Keratinocyte (primary cell): ENCODE results near the gene TMEM115. TPM values are rescaled to one million over a fixed set of nuclear protein-coding genes. Genes with fewer than 3 reads are reported as not detected.
"Not testable (repeated sequence)": the region's sequence is repeated elsewhere in the genome, so short reads cannot be mapped to it uniquely, and the experiment has no call there.

Source experiments
- DNase-seq: peaks from one replicate; pipeline ENCODE4 v3.0.0-alpha.2; 2011; ENCODE audit warnings: low read depth, missing footprints, low spot score
- FAIRE-seq: peaks from 2 replicates; lab custom pipeline; 2011; peaks lifted over from hg19 to GRCh38; lab: Jason Lieb, UNC
- H2AFZ ChIP-seq: 2 replicates; pipeline ENCODE4 v1.6.0; 2012; ENCODE audit warnings: low read length, control low read depth, inconsistent platforms; ENCODE audit not compliant: control insufficient read depth
- H3K27ac ChIP-seq: 2 replicates; pipeline ENCODE4 v1.5.1; 2011; ENCODE audit warnings: low read length; ENCODE audit not compliant: control insufficient read depth, insufficient read depth
- H3K27me3 ChIP-seq: 3 replicates; pipeline ENCODE4 v1.6.0; 2011; ENCODE audit warnings: low read length; ENCODE audit not compliant: control insufficient read depth, insufficient read depth; ENCODE audit errors: extremely low read depth
- H3K36me3 ChIP-seq, 2 experiments: 2 replicates in 1 of 2; 3 replicates in 1 of 2; pipeline ENCODE4 v1.5.1; 2011; ENCODE audit warnings: low read length in 2 of 2, mild to moderate bottlenecking in 1 of 2; ENCODE audit not compliant: control insufficient read depth in 2 of 2, insufficient read depth in 2 of 2; ENCODE audit errors: extremely low read depth in 1 of 2
- H3K4me1 ChIP-seq: 3 replicates; pipeline ENCODE4 v1.5.1; 2011; ENCODE audit warnings: low read length; ENCODE audit not compliant: control insufficient read depth, insufficient read depth; ENCODE audit errors: extremely low read depth
- H3K4me2 ChIP-seq: 3 replicates; pipeline ENCODE4 v1.6.0; 2011; ENCODE audit warnings: low read depth, low read length; ENCODE audit not compliant: control insufficient read depth, insufficient read depth; ENCODE audit errors: extremely low read depth
- H3K4me3 ChIP-seq, 3 experiments: fragments of 200-600 bp in 1 of 3; sonication (generic) in 1 of 3; 2 replicates in 2 of 3; 3 replicates in 1 of 3; pipeline ENCODE4 v1.5.1; 2011 to 2016; ENCODE audit warnings: low read length in 3 of 3, mild to moderate bottlenecking in 3 of 3, control low read depth in 2 of 3, inconsistent platforms in 1 of 3, low read depth in 1 of 3, mixed read lengths in 1 of 3, mixed run types in 1 of 3, moderate library complexity in 1 of 3; ENCODE audit not compliant: control insufficient read depth in 2 of 3, insufficient read depth in 2 of 3; ENCODE audit errors: extremely low read depth in 1 of 3
- H3K79me2 ChIP-seq: 2 replicates; pipeline ENCODE4 v1.6.0; 2012; ENCODE audit warnings: low read length; ENCODE audit not compliant: control insufficient read depth, insufficient read depth
- H3K9ac ChIP-seq: 3 replicates; pipeline ENCODE4 v1.6.0; 2011; ENCODE audit warnings: low read length; ENCODE audit not compliant: control insufficient read depth, insufficient read depth; ENCODE audit errors: extremely low read depth
- H3K9me1 ChIP-seq: 3 replicates; pipeline ENCODE4 v1.6.0; 2011; ENCODE audit warnings: low read length; ENCODE audit not compliant: control insufficient read depth, insufficient read depth; ENCODE audit errors: extremely low read depth
- H3K9me3 ChIP-seq: 2 replicates; pipeline ENCODE4 v1.5.1; 2012; ENCODE audit warnings: low read depth, low read length; ENCODE audit not compliant: control insufficient read depth
- H4K20me1 ChIP-seq: 3 replicates; pipeline ENCODE4 v1.6.0; 2011; ENCODE audit warnings: low read length; ENCODE audit not compliant: control insufficient read depth, insufficient read depth; ENCODE audit errors: extremely low read depth
- CTCF ChIP-seq, 3 experiments: IDR thresholded peaks in 1 of 3; conservative IDR thresholded peaks in 1 of 3; optimal IDR thresholded peaks in 1 of 3; 2 replicates in 2 of 3; 3 replicates in 1 of 3; pipeline versions ENCODE3 to v1.5.1; 2011; ENCODE audit warnings: low read length in 3 of 3, mild to moderate bottlenecking in 3 of 3, moderate library complexity in 2 of 3, control low read depth in 1 of 3, inconsistent platforms in 1 of 3; ENCODE audit not compliant: insufficient read depth in 2 of 3; ENCODE audit errors: extremely low read depth in 1 of 3
- EZH2 ChIP-seq: IDR thresholded peaks from one replicate; pipeline ENCODE4 v1.6.1; 2012; ENCODE audit warnings: inconsistent platforms, mild to moderate bottlenecking, low read length, moderate library complexity
- dilution Hi-C: fragments of 300-500 bp; cut with MboI; formaldehyde crosslinking; loops from one replicate; pipeline ENCODE4 v1.7.0; 2020; ENCODE audit warnings: low sequenced_read_pairs; ENCODE audit not compliant: extremely low pct_ligation_motif_present
- polyA plus RNA-seq, 5 experiments: library from polyadenylated mRNA; depleted of rRNA in 3 of 5; stranded (reverse) in 3 of 5; stranded (forward) in 1 of 5; unstranded in 1 of 5; fragments of >200 nt; gene quantifications; 1 replicate in 1 of 5; 2 replicates in 3 of 5; 3 replicates in 1 of 5; pipeline versions ENCODE4 v1.2.1 to v1.2.3, GENCODE V29; 2011 to 2012; ENCODE audit warnings: missing spikeins in 2 of 5, low read depth in 1 of 5, low replicate concordance in 1 of 5

Gene TMEM115
- polyA plus RNA-seq, 1 donor (not counting 4 experiments of a cell fraction or from before 2014, with no cell fraction given): 22.4 TPM

GRCh38 chr3:50314816-50315215 lies 44.5 kb downstream of the TMEM115 start:
- no peak for FAIRE-seq
- Histone ChIP-seq H3K4me1 (peaks cover 42% of the 10 kb centered on the region), H4K20me1 (no peaks in the 10 kb centered on the region), H3K79me2 (peaks cover 24% of the 10 kb centered on the region), H3K9me1 (peaks cover 7% of the 10 kb centered on the region), H3K36me3 (peaks cover 12 to 25% of the 10 kb centered on the region in 2 experiments), H3K27ac (no peak overlapping the region), H3K4me2 (no peak overlapping the region), H2AFZ (no peak overlapping the region), H3K27me3 (no peaks in the 10 kb centered on the region), H3K9me3 (no peaks in the 10 kb centered on the region), H3K9ac (no peak overlapping the region), H3K4me3 (no peak overlapping the region)
- dilution Hi-C loops: no loop called here
- TF ChIP-seq CTCF (optimal IDR thresholded peaks at IDR 0.05 in 1 of 3, IDR thresholded peaks at IDR 0.05 in 1 of 3, conservative IDR thresholded peaks at IDR 0.05 in 1 of 3; ENCODE audit: extremely low read depth in 1 of 3, insufficient read depth in 2 of 3, low read length in 3 of 3) (no peak), EZH2 (no peak)
- no peak for DNase-seq

GRCh38 chr3:50314342-50314741 lies 45.0 kb downstream of the TMEM115 start:
- dilution Hi-C loops: no loop called here
- no peak for TF ChIP-seq EZH2
- Histone ChIP-seq H3K27me3 (no peaks in the 10 kb centered on the region), H3K4me1 (peaks cover 45% of the 10 kb centered on the region), H4K20me1 (no peaks in the 10 kb centered on the region), H3K9me3 (no peaks in the 10 kb centered on the region), H3K79me2 (peaks cover 19% of the 10 kb centered on the region), H3K9me1 (peaks cover 7% of the 10 kb centered on the region), H2AFZ (no peak overlapping the region), H3K4me3 (no peak overlapping the region), H3K4me2 (no peak overlapping the region), H3K36me3 (peaks cover 11 to 20% of the 10 kb centered on the region in 2 experiments), H3K9ac (no peak overlapping the region), H3K27ac (no peak overlapping the region)
- DNase-seq (no peak), FAIRE-seq (no peak)

GRCh38 chr3:50312041-50312440 lies 47.3 kb downstream of the TMEM115 start:
- peaks cover 24% of the 10 kb centered on the region for H3K4me1 ChIP-seq
- peak overlapping the region in 1 of 3 experiments; percentile 41 for H3K4me3 ChIP-seq
- H3K36me3 ChIP-seq, H3K79me2 ChIP-seq, H3K9me1 ChIP-seq, DNase-seq, H3K4me2 ChIP-seq, FAIRE-seq, H3K27me3 ChIP-seq, H2AFZ ChIP-seq, H3K9me3 ChIP-seq, H3K27ac ChIP-seq, H4K20me1 ChIP-seq, dilution Hi-C loops: not testable (repeated sequence)
- H3K9ac ChIP-seq: peak overlapping the region; percentile 56

Other genes with a start within 250 kb of the TMEM115 start
- 72.8 to 115 TPM (median 102 TPM) in 3 replicates for gene SEMA3F, start 204.2 kb downstream of the TMEM115 start, polyA plus RNA-seq
- gene GNAT1, start 167.9 kb downstream of the TMEM115 start, polyA plus RNA-seq: 0.05 to 0.12 TPM in 2 of 3 replicates, not detected in the other
- gene SLC38A3, start 154.2 kb downstream of the TMEM115 start, polyA plus RNA-seq: not detected in 3 replicates
- gene GNAI2, start 123.3 kb downstream of the TMEM115 start, polyA plus RNA-seq: 268 to 419 TPM (median 341 TPM) in 3 replicates
- gene SEMA3B, start 90.4 kb downstream of the TMEM115 start, polyA plus RNA-seq: 0.33 to 0.81 TPM (median 0.58 TPM) in 3 replicates
- not detected in 3 replicates for gene LSMEM2, start 80.4 kb downstream of the TMEM115 start, polyA plus RNA-seq
- 43.1 to 90.4 TPM (median 50.3 TPM) in 3 replicates for gene IFRD2, start 67.1 kb downstream of the TMEM115 start, polyA plus RNA-seq
- gene HYAL3, start 60.1 kb downstream of the TMEM115 start, polyA plus RNA-seq: 6.6 to 15.6 TPM (median 10.3 TPM) in 3 replicates
- 6.1 to 9.4 TPM (median 8.0 TPM) in 3 replicates for gene NAA80, start 60.1 kb downstream of the TMEM115 start, polyA plus RNA-seq
- 13.9 to 24.5 TPM (median 15.3 TPM) in 3 replicates for gene HYAL1, start 55.9 kb downstream of the TMEM115 start, polyA plus RNA-seq
- 42.8 to 71.8 TPM (median 44.8 TPM) in 3 replicates for gene HYAL2, start 36.8 kb downstream of the TMEM115 start, polyA plus RNA-seq
- 28.0 to 47.8 TPM (median 30.5 TPM) in 3 replicates for gene TUSC2, start 31.3 kb downstream of the TMEM115 start, polyA plus RNA-seq
- 28.5 to 42.5 TPM (median 30.7 TPM) in 3 replicates for gene RASSF1, start 18.7 kb downstream of the TMEM115 start, polyA plus RNA-seq
- gene ZMYND10, start 13.8 kb downstream of the TMEM115 start, polyA plus RNA-seq: 0.10 to 0.21 TPM (median 0.15 TPM) in 3 replicates
- 20.6 to 30.1 TPM (median 23.3 TPM) in 3 replicates for gene NPRL2, start 8.7 kb downstream of the TMEM115 start, polyA plus RNA-seq
- 12.3 to 19.9 TPM (median 17.6 TPM) in 3 replicates for gene CYB561D2, start 8.7 kb downstream of the TMEM115 start, polyA plus RNA-seq
- 0.02 to 0.04 TPM (median 0.04 TPM) in 3 replicates for gene CACNA2D2, start 144.1 kb upstream of the TMEM115 start, polyA plus RNA-seq
- 1.4 to 2.6 TPM (median 1.4 TPM) in 3 replicates for gene C3orf18, start 208.2 kb upstream of the TMEM115 start, polyA plus RNA-seq
- 12.9 to 19.5 TPM (median 13.0 TPM) in 3 replicates for gene HEMK1, start 210.0 kb upstream of the TMEM115 start, polyA plus RNA-seq